H1 (cell line): ENCODE measurements around the gene CEP85L. TPM values are rescaled to one million over a fixed set of nuclear protein-coding genes. Genes with fewer than 3 reads are reported as not detected.

Source experiments
- CTCF ChIA-PET: fragments of 300-600 bp; sonication (Branson Sonifier 250); formaldehyde crosslinking; loops from one replicate; lab custom pipeline; 2021; ENCODE audit not compliant: partially characterized antibody; lab: Charles Lee
- POLR2A ChIA-PET: fragments of 300-600 bp; sonication (Branson Sonifier 250); formaldehyde crosslinking; loops from one replicate; lab custom pipeline; 2021; ENCODE audit warnings: inconsistent platforms; ENCODE audit not compliant: partially characterized antibody; lab: Charles Lee
- DNase-seq, 2 experiments: peaks; one replicate each; pipeline versions ENCODE4 v3.0.0 to v3.0.0-alpha.2; 2010 to 2022; ENCODE audit warnings: low spot score in 2 of 2, low read depth in 1 of 2, mixed read lengths in 1 of 2
- FAIRE-seq: peaks from 2 replicates; lab custom pipeline; 2011; peaks lifted over from hg19 to GRCh38; lab: Jason Lieb, UNC
- H2AFZ ChIP-seq: 2 replicates; pipeline ENCODE4 v1.8.1; 2012; ENCODE audit warnings: low read length, inconsistent platforms
- H2AK5ac ChIP-seq: 2 replicates; pipeline ENCODE4 v1.6.1; 2013; ENCODE audit warnings: low read depth, low read length
- H2BK120ac ChIP-seq: replicated peaks from 2 replicates; pipeline ENCODE3; 2013; ENCODE audit warnings: low read depth, low read length, inconsistent platforms
- H2BK12ac ChIP-seq: 2 replicates; pipeline ENCODE4 v1.6.1; 2013; ENCODE audit warnings: low read depth, low read length
- H2BK15ac ChIP-seq: 2 replicates; pipeline ENCODE4 v1.6.1; 2013; ENCODE audit warnings: low read length
- H2BK20ac ChIP-seq: 2 replicates; pipeline ENCODE4 v1.6.1; 2013; ENCODE audit warnings: low read length
- H2BK5ac ChIP-seq: 2 replicates; pipeline ENCODE4 v1.6.1; 2013; ENCODE audit warnings: low read depth, low read length
- H3K14ac ChIP-seq: 2 replicates; pipeline ENCODE4 v1.6.1; 2013; ENCODE audit warnings: inconsistent platforms; ENCODE audit not compliant: insufficient read length
- H3K18ac ChIP-seq: 2 replicates; pipeline ENCODE4 v1.6.1; 2013; ENCODE audit warnings: low read length; ENCODE audit errors: extremely low read depth
- H3K23ac ChIP-seq: 2 replicates; pipeline ENCODE4 v1.6.1; 2013; ENCODE audit warnings: inconsistent platforms; ENCODE audit not compliant: insufficient read length
- H3K23me2 ChIP-seq: 2 replicates; pipeline ENCODE4 v1.6.1; 2013; ENCODE audit warnings: low read depth, low read length
- H3K27ac ChIP-seq: 2 replicates; pipeline ENCODE4 v1.6.1; 2011; ENCODE audit warnings: low read depth, low read length, inconsistent platforms
- H3K27me3 ChIP-seq, 4 experiments: replicated peaks in 1 of 4; 1 replicate in 1 of 4; 2 replicates in 3 of 4; pipeline versions ENCODE4 v1.6.1 to v1.8.1; 2011 to 2013; ENCODE audit warnings: low read length in 3 of 4, mild to moderate bottlenecking in 3 of 4, inconsistent platforms in 2 of 4, mixed read lengths in 2 of 4, moderate library complexity in 1 of 4; ENCODE audit not compliant: control insufficient read depth in 3 of 4, insufficient read depth in 3 of 4; ENCODE audit errors: extremely low read depth in 1 of 4
- H3K36me3 ChIP-seq, 4 experiments: 2 replicates each; pipeline versions ENCODE4 v1.6.1 to v1.8.1; 2011 to 2013; ENCODE audit warnings: mild to moderate bottlenecking in 4 of 4, low read length in 3 of 4, moderate library complexity in 2 of 4, control low read depth in 1 of 4, inconsistent platforms in 1 of 4; ENCODE audit not compliant: insufficient read depth in 4 of 4, control insufficient read depth in 2 of 4
- H3K4ac ChIP-seq: replicated peaks from 2 replicates; pipeline ENCODE3; 2013; ENCODE audit warnings: low read length, low read depth, mixed read lengths, inconsistent platforms; ENCODE audit not compliant: insufficient read length
- H3K4me1 ChIP-seq, 4 experiments: replicated peaks in 1 of 4; 1 replicate in 1 of 4; 2 replicates in 3 of 4; pipeline versions ENCODE4 v1.6.1 to v1.8.1; 2011 to 2013; ENCODE audit warnings: low read length in 3 of 4, inconsistent platforms in 2 of 4, mixed read lengths in 1 of 4; ENCODE audit not compliant: insufficient read depth in 4 of 4, control insufficient read depth in 3 of 4
- H3K4me2 ChIP-seq, 2 experiments: 2 replicates each; pipeline versions ENCODE4 v1.6.1 to v1.8.1; 2011 to 2013; ENCODE audit warnings: low read depth in 2 of 2, low read length in 2 of 2, control low read depth in 1 of 2, inconsistent platforms in 1 of 2, mild to moderate bottlenecking in 1 of 2; ENCODE audit not compliant: insufficient read depth in 1 of 2
- H3K4me3 ChIP-seq, 4 experiments: fragments of 200-600, 300-600 bp in 1 of 4; sonication (generic), shearing (Covaris generic), sonication (Bioruptor Twin) in 1 of 4; 2 replicates each; pipeline versions ENCODE4 v1.5.1 to v1.8.1; 2011 to 2016; ENCODE audit warnings: low read length in 4 of 4, low read depth in 3 of 4, control low read depth in 2 of 4, inconsistent platforms in 2 of 4, mild to moderate bottlenecking in 2 of 4, mixed read lengths in 1 of 4, moderate library complexity in 1 of 4; ENCODE audit not compliant: insufficient read depth in 2 of 4; ENCODE audit errors: extremely low read depth in 1 of 4
- H3K56ac ChIP-seq: replicated peaks from 2 replicates; pipeline ENCODE3; 2013; ENCODE audit warnings: low read depth, mild to moderate bottlenecking, mixed read lengths, low read length, inconsistent platforms; ENCODE audit not compliant: insufficient read length
- H3K79me1 ChIP-seq: 2 replicates; pipeline ENCODE4 v1.6.1; 2013; ENCODE audit warnings: low read depth, low read length, control low read depth
- H3K79me2 ChIP-seq, 2 experiments: 2 replicates each; pipeline versions ENCODE4 v1.6.1 to v1.8.1; 2012 to 2013; ENCODE audit warnings: low read length in 2 of 2, mild to moderate bottlenecking in 2 of 2, inconsistent platforms in 1 of 2; ENCODE audit not compliant: insufficient read depth in 2 of 2, control insufficient read depth in 1 of 2
- H3K9ac ChIP-seq, 4 experiments: replicated peaks in 1 of 4; 1 replicate in 1 of 4; 2 replicates in 3 of 4; pipeline versions ENCODE4 v1.6.1 to v1.8.1; 2011 to 2013; ENCODE audit warnings: low read depth in 3 of 4, low read length in 3 of 4, control low read depth in 2 of 4, mild to moderate bottlenecking in 2 of 4, moderate library complexity in 2 of 4, inconsistent platforms in 1 of 4; ENCODE audit errors: extremely low read depth in 1 of 4
- H3K9me3 ChIP-seq, 2 experiments: 2 replicates each; pipeline versions ENCODE4 v1.6.1 to v1.8.1; 2012 to 2013; ENCODE audit warnings: mild to moderate bottlenecking in 2 of 2, moderate library complexity in 2 of 2, control low read depth in 1 of 2, inconsistent platforms in 1 of 2, low read depth in 1 of 2, low read length in 1 of 2, mixed read lengths in 1 of 2; ENCODE audit not compliant: insufficient read depth in 2 of 2
- H4K20me1 ChIP-seq, 2 experiments: replicated peaks in 1 of 2; 2 replicates each; pipeline versions ENCODE3 to v1.8.1; 2011 to 2013; ENCODE audit warnings: inconsistent platforms in 2 of 2, low read length in 2 of 2, mild to moderate bottlenecking in 1 of 2; ENCODE audit not compliant: insufficient read depth in 2 of 2, control insufficient read depth in 1 of 2
- H4K5ac ChIP-seq: 2 replicates; pipeline ENCODE4 v1.6.1; 2013; ENCODE audit warnings: low read length, low read depth, mixed read lengths, inconsistent platforms; ENCODE audit not compliant: insufficient read length
- H4K8ac ChIP-seq: 2 replicates; pipeline ENCODE4 v1.8.0; 2013; ENCODE audit warnings: mild to moderate bottlenecking, moderate library complexity, low read length, inconsistent platforms; ENCODE audit not compliant: insufficient read depth; ENCODE audit errors: extremely low read depth
- H4K91ac ChIP-seq: replicated peaks from 2 replicates; pipeline ENCODE3; 2013; ENCODE audit warnings: low read length, mixed read lengths, inconsistent platforms; ENCODE audit not compliant: insufficient read length
- KDM4A ChIP-seq: IDR thresholded peaks from one replicate; pipeline ENCODE4 v1.7.1; 2012; ENCODE audit warnings: low read depth, mild to moderate bottlenecking, moderate library complexity, low read length, inconsistent platforms; ENCODE audit not compliant: severe bottlenecking
- WGBS, 2 experiments: shearing (Covaris generic) in 1 of 2; methylation state at CpG; one replicate each; pipeline versions ENCODE4 v1.1.6 to v1.1.7; 2013 to 2015; ENCODE audit warnings: low lambda C conversion rate in 2 of 2, mixed read lengths in 2 of 2, inconsistent platforms in 1 of 2, low coverage in 1 of 2, missing lambda C conversion rate in 1 of 2; ENCODE audit not compliant: insufficient replicate concordance in 2 of 2, insufficient coverage in 1 of 2, insufficient read length in 1 of 2; ENCODE audit errors: extremely low coverage in 1 of 2, missing lambda C conversion rate in 1 of 2; 5-methylcytosine and 5-hydroxymethylcytosine counted together
- polyA plus RNA-seq, 7 experiments: library from polyadenylated mRNA; depleted of rRNA in 3 of 7; stranded (reverse) in 5 of 7; unstranded in 2 of 7; fragments of >200 nt in 5 of 7; fragments of 200-250 nt in 2 of 7; gene quantifications; 1 replicate in 5 of 7; 2 replicates in 1 of 7; 4 replicates in 1 of 7; pipeline versions ENCODE4 v1.2.1 to v1.2.3, GENCODE V29; 2011 to 2013; ENCODE audit warnings: missing spikeins in 2 of 7, mixed read lengths in 2 of 7
- total RNA-seq: library from RNA; stranded (reverse); fragmentation: NEBNext Ultra II Directional; extraction: Animal tissue kit (Norgen Biotek cat#: 25700); gene quantifications from 2 replicates; pipeline ENCODE4 v1.2.1, GENCODE V29; 2021

CEP85L gene
- total and polyA plus RNA-seq, 2 of the 8 experiments (the other 6 are each of a cell fraction or from before 2014, with no cell fraction given), result 3.2 to 27.6 TPM

DNA sequence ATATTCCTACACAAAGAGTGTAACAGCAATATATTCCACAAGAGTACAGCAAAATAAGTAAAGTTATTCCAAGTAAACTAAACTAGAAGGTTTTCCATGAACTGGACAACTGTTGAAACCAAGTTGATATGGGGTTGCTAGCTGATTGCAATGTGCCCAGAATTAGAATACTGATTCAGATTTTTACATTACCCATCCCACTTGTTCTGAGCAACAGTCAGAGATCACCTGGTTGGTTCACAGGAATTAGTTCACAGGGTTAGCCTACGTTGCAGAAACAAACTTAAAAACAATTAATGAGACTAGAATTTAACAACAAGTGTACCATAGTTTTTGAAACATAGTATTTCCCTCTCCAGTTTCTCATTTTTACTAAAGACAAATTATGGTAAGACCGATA, 49.1 kb downstream of the CEP85L start:
- Histone ChIP-seq H3K79me2 (no peaks in the 10 kb centered on the region), H3K36me3 (no peaks in the 10 kb centered on the region; a peak in 1 of 8 replicates), H3K79me1 (no peaks in the 10 kb centered on the region), H2AK5ac (no peak overlapping the region), H3K56ac (no peak overlapping the region), H4K8ac (no peak overlapping the region), H3K27ac (no peak overlapping the region), H3K4ac (no peak overlapping the region), H2AFZ (no peak overlapping the region), H3K9me3 (no peaks in the 10 kb centered on the region; a peak in 1 of 4 replicates), H3K4me1 (no peaks in the 10 kb centered on the region; a peak in 1 of 7 replicates), H3K18ac (no peak overlapping the region), H3K23ac (no peak overlapping the region), H4K20me1 (no peaks in the 10 kb centered on the region), H2BK5ac (no peak overlapping the region), H2BK12ac (no peak overlapping the region), H3K9ac (no peak overlapping the region), H4K5ac (no peak overlapping the region), H3K4me3 (no peak overlapping the region), H2BK20ac (no peak overlapping the region), H2BK120ac (no peak overlapping the region), H3K23me2 (no peaks in the 10 kb centered on the region), H3K14ac (no peak overlapping the region), H3K4me2 (no peak overlapping the region), H2BK15ac (no peak overlapping the region), H4K91ac (no peak overlapping the region), H3K27me3 (no peaks in the 10 kb centered on the region)
- DNase-seq (no peak), FAIRE-seq (no peak)
- POLR2A ChIA-PET, result interaction anchor here (0.6 kb wide), 1 partner anchor 184 kb away, joined by 3 read pairs; no protein-coding TSS in a partner anchor
- 86% methylated on average over 2 of the region's 2 CpGs; no CpG with 5 or more reads in 1 of the 2 experiments for WGBS, 2 experiments
- CTCF ChIA-PET, result interaction anchor here (1.2 to 1.3 kb wide), 3 partner anchors 12 to 22 kb away, joined by 4 to 6 read pairs (median 5); no protein-coding TSS in a partner anchor
- no peak for TF ChIP-seq KDM4A
